PC-3 (cell line): ENCODE results near the gene PRDM1.

Experiments
- CTCF ChIP-seq: fragments of 300-600 bp; sonication (generic); conservative IDR thresholded peaks from 2 replicates; pipeline ENCODE4 v1.5.1; 2017; ENCODE audit warnings: antibody characterized with exemption, low read depth, mild to moderate bottlenecking, low read length
- EZH2 ChIP-seq: fragments of 300-600 bp; sonication (generic); IDR thresholded peaks from one replicate; pipeline ENCODE4 v1.6.1; 2017; ENCODE audit warnings: antibody characterized with exemption, mild to moderate bottlenecking, low read length; ENCODE audit not compliant: unreplicated experiment

- no peak for TF ChIP-seq CTCF
- TF ChIP-seq EZH2: no peak
These were observed 19.4 kb downstream of the PRDM1 start for GRCh38 chr6:106105493-106105892.
